ENCODE data around the gene TNP2.

Gene TNP2

DNA sequence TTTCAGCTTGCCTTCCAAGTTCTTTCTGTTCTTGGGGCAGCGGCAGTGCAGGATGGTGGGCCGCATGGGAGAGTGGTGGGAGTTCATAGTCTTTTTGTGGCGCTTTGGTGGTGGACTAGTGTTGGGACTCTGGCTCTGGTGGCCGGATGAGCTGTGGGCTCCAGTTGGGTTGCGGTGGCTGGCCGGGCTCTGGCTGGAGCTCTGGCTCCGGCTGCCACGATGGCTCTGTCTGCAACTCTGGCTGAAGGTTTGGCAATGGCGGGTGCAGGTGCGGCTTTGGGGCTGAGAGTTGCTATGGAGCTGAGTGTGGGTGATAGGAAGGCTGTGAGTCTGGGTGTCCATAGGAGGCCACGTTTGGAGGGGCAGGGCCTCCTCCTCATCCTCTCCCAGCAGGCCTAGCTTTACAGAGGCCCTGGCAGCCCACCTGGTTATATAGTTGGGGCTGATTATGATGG lies at the start of gene TNP2:
Gene TNP2, minus strand, starts transcription at position 405 of the 455 bp plus-strand sequence. Its CDS starts 63 bp downstream, at position 342.
- DNase-seq = no peak

DNA sequence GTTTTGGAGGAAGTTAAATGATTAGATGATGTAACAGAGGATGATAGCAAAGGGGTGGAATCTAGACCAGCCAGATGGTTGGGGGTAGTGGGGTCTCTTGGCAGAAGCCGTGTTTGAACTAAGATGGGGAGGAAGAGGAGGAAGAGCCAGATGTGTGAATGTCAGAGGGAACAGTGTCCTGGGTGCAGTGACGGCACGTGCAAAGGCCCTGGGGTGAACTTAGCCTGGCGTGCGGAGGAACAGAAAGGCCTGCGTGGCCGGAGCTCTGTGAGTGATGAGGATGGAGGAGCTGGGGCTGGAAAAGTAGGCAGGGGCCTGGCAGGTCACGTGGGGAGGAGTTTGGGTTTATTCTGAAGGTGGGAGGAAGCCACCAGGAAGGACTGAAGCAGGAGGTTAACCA lies 49.7 kb upstream of the TNP2 start:
- no peak for DNase-seq

DNA sequence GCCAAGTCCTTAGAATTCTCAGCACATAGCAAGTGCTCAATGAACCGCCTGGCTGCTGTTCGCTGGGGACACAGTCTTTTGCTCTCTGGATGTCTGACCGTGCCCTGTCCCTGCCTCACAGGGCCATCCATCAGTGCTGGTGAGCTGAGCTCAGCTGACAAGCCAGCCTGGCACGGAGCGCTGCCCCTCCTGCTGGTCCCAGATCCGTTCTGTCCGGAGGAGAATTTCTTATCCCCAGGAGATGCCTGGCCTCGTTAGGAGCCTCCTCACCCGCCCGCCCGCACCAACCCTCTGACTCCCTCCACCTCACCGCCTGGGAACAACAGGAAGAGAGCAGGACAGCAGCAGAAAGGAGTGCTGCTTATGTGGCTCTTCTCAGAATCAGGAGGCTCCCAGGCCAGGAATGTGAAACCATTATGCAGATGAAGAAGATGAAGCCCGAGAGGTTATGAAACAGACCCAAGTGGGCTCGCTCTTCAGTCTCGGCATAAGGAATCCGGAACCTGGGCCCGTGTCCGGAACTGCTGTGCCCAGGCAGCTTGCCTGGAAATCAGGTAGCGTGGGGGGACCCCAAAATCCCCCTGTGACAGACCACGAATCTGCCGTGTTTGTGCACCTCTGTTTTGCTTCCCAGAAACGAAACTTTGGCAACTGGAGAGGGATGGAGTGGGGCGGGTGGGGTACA lies 47.3 kb upstream of the TNP2 start:
- DNase-seq = no peak

DNA sequence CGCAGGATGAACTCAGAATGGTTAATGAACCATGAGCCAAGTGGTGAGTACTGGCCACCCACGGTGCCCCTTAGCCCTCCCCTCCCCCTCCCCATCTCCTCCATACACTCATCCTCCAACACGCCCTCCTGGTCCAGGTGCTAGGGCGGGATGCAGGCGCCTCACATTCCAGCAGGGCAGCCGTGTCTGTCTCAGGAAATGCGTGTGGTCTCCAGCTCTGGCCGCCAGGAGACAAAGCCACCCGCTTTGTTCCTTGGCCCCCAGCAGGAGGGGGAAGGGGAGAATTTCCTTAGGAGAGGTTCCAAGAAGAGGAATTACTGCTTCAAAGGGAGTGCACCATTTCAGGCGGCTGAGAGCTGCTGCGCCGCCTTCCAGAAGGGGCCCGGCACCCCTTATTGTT lies 46.4 kb upstream of the TNP2 start:
- DNase-seq = no peak

DNA sequence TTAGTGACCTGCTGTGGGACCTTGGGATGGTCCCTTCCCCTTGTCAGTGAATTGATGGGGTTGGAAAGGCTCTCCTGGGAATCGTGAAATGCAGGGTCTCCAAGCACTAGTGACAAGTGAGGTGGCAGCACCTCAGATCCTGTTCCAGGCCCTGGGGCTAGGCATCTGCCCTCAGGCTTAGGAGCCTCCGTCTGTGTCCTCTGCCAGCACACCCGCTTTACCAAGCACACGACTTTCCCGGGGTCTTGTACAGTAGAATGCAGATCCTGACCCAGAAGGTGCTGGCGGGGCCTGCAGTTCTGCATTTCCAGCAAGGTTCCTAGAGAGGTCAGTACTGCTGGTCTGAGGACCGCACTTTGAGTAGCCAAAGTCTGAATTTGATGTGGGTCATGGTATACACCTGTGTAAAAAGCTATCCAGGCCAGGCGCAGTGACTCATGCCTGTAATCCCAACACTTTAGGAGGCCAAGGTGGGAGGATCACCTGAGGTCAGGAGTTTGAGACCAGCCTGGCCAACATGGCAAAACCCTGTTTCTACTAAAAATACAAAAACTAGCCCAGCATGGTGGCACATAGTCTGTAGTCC lies 45.3 kb upstream of the TNP2 start:
- DNase-seq = no peak

DNA sequence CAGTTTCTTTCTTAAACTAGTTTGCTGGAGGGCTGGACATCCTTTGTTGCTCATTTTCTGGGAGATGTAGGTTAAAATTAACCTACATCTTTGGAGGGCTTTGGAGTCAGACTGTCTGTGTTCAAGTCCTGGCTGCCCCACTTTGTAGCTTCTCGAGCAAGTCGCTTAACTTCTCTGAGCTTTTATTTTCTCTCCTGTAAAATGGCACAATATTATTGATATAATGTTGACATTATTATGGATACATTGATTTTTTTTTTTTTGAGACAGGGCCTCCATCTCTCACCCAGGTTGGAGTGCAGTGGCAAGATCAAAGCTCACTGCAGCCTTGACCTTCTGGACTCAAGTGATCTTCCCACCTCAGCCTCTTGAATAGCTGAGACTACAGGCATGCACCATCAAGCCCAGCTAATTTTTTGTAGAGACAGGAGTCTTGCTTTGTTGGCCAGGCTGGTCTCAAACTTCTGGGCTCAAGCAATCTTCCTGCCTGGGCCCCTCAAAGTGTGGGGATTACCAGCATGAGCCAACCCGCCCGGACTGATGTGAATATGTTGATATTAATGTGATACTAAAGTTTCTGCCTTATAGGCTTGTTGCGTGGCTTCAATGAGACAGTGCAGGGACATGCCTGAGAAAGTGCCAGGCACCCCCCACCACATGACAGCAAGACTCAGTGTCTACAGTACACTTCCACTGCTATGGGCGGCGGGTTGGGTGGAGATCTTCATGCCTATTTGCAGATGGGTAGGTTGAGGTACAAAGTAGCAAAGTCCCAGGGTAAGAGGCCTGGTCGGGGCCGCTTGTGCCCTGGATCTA lies 44.6 kb upstream of the TNP2 start:
- DNase-seq = no peak

DNA sequence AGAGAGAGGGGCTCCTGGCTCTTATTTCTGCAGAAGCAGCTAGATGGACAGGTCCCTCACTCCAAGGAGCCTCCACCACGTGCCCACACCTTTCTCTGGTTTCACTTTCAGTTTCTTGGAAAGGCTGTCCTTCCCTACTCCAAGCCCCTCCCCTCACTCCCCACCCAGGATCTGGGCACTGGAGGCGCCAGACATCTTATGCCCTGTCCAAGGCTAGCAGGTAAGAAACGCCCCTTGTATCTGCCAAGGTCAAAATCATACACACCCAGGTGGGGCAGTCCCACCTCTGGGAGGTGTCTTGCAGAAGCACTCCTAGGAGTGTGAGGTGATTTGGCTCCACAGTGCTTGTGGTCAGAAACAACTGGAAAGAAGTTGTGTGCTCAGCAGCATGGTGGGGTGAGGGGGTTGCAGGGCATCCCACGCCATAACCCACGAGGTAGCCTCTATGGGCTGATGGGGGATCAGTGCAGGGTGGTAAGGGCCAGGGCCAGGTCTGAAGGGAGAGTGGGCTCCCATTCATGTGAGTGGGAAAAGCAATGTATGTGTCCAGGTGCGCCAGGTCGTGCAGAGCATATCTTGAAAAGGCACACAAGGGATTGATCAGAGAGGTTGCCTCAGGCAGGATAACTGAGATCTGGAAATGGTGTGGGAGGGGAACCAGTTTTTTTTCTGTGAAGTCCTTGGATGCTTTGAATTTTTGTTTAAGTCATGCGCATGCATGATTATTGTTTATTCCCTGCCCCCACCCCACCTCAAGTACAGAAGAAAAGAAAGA lies 43.8 kb upstream of the TNP2 start:
- DNase-seq = peak; percentile 35

DNA sequence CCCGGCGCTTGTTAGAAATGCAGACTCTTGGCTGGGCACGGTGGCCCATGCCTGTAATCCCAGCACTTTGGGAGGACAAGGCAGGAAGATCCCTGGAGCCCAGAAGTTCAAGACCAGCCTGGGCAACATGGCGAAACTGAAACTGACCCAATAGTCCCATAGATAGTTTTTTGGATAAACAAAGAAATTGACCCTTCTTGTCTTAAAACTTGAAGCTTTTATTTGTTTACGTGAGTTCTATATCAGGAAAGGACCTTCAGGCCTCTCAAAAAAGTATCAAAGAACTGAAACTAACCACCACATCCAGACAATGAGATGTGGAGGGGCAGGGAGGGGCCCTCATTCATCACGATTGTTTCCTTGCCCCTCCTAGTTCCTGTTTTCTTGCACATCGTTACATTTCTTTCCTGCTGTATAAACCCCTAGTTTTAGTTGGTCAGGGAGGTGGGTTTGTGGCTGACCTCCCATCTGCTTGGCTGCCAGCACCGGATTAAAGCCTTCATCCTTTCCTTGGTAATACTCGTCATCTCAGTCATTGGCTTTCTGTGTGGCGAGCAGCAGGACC lies 42.0 kb upstream of the TNP2 start:
- peak; percentile 50 for DNase-seq

DNA sequence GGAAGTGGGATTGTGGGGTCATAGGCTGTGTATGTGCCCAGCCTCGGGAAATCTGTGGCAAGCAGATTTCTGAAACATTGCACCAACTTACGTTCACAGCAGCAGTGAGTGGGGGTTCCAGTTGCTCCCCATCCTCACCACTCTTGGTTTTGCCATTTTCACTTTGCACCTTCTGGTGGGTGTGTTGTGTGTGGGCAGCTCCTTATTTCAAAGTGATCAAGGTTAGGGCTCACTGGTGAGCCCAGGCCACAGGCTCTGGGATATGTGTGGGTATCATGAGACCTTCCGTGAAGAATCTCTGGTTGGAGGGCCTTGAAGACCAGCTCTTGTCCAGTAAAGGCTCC lies 41.5 kb upstream of the TNP2 start:
- no peak for DNase-seq

DNA sequence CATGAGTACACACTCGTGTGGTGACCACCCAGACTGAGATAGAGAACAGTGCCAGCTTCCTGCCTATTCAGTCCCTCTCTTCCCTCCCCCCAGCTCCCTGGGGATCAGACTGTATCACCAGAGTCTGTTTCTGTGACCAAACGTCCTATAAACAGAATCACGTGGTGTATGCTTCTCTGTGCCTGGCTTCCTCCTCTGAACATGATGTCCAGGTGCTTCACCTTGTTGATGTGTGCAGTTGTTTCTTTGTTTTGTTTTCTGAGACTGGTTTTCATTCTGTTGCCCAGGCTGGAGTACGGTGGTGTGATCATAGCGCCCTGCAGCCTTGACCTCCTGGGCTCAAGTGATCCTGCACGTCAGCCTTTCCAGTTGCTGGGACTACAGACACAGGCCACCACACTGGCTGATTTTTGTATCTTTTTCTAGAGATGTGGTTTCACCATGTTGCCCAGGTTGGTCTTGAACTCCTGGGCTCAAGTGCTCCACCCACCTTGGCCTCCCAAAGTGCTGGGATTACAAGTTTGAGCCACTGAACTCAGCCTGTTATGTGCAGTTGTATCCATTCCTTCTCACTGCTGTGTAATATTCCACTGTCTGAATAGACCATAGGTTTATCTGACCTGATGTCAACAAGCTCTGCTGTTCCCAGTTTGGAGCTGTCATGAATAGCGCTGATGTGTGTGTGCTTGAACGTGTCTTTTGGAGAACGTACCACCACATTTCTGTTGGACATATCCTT lies 40.9 kb upstream of the TNP2 start:
- no peak for DNase-seq

DNA sequence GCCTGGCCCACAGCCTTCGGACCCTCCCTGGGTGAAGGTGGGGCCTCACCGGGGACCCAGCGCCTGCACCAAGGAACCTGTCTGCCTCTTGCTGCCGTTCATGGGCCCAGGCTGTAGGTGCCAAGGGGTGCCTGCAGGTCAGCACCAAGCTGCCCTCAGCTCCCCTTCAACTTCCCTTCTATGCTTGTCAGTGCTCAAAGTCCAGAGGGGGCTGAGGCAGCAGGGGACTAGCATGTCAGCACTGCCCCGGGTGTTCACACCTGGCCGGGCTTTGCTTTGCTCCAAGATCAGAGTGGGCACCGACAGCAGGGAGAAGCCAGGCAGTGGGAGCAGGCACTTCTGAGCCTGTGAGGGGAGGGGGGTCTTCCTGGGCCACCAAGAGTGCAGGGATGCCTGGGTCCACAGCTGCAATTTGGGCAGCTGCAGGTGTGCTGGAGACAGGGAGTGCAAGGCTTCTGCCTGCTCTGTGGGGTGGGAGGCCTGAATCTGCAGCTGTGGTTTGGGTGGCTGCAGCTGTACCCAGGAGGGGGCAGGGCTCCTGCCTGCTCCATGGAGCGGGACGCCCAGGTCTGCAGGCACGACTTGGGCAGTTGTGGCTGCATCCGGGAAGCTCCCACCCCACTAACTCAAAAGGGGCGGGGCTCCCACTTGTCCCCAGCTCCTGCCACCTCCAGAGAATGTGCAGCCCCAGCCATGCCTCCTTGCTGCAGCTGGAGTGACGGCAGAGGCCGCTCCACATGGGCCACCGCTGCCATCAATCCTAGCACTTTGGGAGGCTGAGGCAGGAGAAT lies 39.6 kb upstream of the TNP2 start:
- DNase-seq = no peak

DNA sequence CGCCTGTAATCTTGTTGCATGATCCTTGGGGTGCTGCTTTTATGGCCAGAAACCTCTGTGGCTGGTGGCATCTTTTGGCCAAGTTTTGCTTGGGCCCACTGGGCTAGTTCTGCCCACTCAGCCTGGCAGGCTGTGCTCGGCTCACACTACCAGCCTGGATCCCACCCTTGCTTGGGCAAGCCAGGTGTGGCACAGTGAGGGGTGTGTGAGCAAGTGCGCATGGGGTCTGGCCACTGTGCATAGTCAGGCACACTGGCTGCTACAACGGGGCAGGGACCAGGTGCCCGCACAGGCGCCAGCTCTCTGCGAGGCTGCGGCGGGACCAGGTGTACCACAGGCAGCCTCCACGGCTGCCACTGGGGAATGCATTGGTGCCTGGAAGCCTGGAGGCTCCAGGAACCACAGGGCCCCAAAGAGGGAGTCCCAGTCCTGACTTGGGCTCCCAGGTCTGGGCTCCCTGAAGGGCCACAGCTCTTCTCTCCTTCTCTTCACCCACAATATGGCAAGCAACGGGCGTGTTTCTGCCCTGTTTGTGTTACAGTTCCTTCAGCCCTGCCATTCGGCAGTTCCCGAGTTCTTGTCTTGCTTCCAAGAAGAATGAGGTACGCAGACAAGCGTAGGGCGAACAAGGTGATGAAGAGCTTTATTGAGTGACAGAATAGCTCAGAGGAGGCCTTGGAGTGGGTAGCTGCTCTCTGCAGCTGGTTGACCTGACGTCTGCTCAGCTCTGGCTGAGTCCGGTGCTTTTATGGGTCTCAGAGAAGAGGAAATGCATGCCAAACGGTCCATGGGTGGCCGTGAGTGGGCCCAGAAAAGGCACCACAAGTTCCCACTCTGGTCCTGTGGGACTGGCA lies 38.7 kb upstream of the TNP2 start:
- DNase-seq = no peak

DNA sequence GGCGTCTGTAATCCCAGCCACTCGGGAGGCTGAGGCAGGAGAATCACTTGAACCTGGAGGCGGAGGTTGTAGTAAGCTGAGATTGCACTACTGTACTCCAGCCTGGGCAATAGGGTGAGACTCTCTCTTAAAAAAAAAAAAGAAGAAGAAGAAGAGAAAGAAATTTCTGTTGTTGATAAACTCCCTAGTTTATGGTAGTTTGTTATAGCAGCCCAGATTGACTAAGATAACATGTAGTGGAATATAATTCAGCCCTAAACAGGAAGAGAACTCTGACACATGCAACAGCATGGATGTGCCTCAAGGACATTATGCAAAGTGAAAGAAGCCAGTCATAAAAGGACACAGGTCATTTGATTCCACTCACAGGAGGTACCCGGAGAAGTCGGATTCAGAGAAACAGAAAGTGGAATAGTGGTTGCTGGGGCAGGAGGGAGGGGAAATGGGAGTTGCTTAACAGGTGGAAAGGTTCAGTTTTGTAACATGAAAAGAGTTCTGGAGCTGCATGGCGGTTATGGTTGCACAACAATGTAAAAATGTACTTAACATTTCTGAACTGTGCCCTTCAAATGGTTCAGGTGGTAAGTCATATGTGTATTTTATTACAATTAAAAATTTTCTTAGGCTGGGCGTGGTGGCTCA lies 38.0 kb upstream of the TNP2 start:
- DNase-seq = no peak

DNA sequence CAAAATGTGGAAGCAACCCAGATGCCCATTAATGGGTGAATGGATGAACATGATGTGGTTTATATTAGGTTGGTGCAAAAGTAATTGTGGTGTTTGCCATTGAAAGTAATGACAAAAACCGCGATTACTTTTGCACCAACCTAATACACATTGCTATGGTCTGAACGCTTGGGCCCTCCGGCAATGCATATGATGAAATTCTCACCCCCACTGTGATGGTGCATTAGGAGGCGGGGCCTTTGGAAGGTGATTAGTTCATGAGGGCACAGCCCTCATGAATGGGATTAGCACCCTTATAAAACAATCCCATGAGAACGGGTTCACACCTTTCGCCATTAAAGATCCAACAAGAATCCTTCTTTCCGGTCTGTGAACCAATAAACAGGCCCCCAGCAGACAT lies 37.3 kb upstream of the TNP2 start:
- no peak for DNase-seq

DNA sequence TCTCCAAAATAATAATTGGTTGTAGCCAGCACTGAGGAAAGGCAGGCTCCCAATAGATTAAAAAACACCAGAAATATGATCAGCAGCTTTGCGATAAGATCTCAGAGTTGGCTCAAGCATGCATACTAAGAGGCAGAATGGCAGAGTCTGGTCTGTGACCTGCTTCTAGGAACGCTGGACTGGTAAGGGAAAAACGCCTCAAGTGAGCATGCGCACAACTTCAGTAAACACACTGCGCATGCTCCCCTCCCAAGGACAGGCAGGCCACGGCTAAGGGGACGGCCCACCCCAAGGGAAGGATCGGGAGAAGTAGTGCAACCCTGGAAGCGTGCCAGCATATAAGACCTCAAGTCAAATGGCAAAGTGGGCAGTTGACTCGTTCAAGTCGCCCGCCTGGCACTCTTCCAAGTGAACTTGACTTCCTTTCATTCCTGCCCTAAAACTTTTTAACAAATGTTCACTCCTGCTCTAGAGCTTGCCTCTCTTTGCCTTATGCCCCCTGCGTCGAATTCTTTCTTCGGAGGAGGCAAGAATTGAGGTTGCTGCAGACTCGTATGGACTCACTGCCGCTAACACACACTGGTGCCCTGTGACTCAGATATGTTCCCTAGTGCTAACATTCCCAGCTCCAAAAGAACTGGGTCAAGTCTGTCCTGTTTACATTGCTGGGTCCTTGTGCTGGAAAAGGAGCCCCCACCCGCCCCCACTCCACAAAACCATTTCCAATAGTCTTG lies 34.4 kb upstream of the TNP2 start:
- DNase-seq = no peak

DNA sequence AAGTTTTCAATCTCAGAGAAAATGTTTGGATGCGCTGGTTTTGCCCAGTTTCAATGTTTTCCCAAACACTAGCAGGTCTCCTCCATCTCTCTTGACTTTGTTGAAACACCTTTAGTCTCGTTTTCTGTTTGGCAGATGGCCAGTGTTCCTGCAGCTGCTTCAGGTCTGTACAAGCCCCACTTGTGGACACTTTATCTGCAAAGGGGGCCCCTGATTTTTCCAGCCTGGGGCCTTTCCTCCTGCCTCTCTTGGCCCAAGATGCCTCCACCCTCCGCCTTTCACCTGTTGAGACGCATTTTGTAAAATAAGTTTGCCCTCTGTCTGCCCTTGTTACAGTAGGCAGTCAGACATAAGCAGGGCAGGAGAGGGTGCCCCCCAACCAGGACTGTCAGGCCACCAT lies 33.9 kb upstream of the TNP2 start:
- DNase-seq = no peak

DNA sequence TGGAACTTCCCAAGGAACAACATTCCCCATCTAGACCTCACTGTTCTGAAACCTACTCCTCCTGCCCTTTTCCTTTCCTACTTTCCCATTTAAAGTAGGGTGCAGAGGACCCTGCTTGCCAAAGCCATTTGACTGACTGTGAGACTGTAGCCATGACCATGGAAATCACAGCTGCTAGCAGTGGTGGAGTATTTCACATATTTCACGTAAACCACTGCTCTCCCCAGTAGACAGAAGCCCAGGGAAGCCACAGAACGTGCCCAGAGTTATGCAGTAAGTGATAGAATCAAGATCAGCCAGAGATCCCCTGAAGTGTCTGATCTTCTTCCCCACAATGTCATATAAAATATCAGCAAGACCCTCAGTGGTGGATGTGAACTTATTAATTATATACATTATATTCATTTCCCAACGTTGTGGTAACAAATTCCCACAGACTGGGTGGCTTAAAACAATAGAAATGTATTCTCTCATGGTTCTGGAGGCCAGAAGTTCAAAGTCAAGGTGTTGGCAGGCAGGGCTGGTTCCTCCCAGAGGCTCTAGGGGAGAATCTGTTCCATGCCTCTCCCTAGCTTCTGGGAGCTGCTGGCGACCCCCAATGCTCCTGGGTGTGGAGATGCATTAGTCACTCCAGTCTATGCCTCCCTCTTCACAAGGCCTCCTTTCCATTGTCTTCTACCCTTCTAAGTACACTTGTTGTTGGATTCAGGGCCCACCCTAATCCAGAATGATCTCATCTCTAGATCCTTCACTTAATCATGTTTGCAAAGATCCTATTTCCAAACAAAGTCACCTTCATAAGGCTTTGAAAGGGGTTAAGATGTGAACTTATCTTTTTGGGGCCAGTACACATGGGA lies 32.7 kb upstream of the TNP2 start:
- DNase-seq = no peak

DNA sequence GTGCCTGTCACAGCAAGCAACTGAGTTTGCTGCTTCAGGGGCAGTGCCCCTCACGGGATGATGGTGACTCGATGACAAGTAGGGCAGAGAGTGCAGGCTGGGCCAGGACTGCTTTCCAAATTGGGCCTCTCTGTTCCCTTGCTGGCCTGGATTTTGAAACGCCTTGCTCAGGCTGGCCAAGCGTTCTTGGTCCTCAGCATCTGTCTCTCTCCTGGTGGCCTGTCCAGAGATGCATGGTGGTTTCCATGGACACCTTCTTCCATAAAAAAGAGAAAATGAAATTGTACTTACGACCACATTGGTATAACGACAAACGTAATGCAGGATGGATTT lies 31.4 kb upstream of the TNP2 start:
- no peak for DNase-seq

Measured in CD4-positive, alpha-beta T cell treated with Interleukin-12 subunit alpha and Interleukin-12 subunit beta, for 1 hour (primary cell).